Measurements from ENCODE around the gene LEPROT.
A peak's percentile ranks its signal among the peaks of the same experiment; 100 is the strongest.

LEPROT gene

DNA sequence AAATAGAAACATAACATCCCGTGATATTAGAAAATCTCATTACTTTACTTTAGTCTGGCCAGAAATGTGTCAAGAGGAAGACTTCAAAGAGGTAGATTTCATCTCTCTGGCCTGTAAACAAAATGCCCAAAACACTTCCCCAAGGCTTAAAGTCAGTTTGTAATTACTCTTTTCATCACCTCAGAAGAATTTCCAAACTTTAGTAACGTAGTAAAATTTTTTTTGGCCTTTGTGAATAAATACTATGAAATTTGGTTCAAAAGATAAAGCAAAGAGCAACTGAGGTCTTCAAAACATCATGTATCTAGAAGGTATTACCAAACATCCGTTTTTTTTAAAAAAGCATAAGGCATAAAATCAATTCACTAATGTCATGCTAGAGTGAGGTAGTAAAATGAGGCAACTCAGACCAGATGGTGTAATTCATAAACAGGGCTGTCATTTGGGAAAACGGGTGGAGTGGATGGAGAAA lies 51.4 kb downstream of the LEPROT start:
- TF ChIP-seq, protein P1, sequence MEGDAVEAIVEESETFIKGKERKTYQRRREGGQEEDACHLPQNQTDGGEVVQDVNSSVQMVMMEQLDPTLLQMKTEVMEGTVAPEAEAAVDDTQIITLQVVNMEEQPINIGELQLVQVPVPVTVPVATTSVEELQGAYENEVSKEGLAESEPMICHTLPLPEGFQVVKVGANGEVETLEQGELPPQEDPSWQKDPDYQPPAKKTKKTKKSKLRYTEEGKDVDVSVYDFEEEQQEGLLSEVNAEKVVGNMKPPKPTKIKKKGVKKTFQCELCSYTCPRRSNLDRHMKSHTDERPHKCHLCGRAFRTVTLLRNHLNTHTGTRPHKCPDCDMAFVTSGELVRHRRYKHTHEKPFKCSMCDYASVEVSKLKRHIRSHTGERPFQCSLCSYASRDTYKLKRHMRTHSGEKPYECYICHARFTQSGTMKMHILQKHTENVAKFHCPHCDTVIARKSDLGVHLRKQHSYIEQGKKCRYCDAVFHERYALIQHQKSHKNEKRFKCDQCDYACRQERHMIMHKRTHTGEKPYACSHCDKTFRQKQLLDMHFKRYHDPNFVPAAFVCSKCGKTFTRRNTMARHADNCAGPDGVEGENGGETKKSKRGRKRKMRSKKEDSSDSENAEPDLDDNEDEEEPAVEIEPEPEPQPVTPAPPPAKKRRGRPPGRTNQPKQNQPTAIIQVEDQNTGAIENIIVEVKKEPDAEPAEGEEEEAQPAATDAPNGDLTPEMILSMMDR (IDR thresholded peaks at IDR 0.05; ENCODE audit: insufficient read depth, low read depth, low read length, missing control alignments): no peak
- no peak for DNase-seq (ENCODE audit: low read depth)
- H3K4me3 ChIP-seq (ENCODE audit: low read length): no peak overlapping the region

DNA sequence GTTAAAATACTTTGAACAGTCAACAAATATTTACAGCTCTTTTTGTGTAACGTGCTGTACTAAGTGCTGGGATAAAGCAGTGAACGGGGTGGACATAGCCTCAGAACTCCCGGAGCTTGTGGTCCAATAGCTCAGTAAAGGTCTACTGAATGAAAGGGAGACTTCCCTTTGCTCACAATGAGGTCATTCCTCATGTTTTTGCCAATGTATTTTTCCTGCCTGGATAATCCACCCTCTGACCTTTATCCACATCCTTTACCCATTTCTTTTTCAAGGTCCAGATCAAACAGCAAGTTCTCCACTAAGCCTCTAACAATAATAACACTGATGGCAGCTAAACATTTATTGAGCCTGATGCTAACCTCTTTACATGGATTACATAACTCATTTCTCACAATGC lies 55.9 kb downstream of the LEPROT start:
- TF ChIP-seq, protein P1 (IDR thresholded peaks at IDR 0.05; ENCODE audit: insufficient read depth, low read depth, low read length, missing control alignments): no peak
- DNase-seq (ENCODE audit: low read depth): no peak
- no peak overlapping the region for H3K4me3 ChIP-seq (ENCODE audit: low read length)

DNA sequence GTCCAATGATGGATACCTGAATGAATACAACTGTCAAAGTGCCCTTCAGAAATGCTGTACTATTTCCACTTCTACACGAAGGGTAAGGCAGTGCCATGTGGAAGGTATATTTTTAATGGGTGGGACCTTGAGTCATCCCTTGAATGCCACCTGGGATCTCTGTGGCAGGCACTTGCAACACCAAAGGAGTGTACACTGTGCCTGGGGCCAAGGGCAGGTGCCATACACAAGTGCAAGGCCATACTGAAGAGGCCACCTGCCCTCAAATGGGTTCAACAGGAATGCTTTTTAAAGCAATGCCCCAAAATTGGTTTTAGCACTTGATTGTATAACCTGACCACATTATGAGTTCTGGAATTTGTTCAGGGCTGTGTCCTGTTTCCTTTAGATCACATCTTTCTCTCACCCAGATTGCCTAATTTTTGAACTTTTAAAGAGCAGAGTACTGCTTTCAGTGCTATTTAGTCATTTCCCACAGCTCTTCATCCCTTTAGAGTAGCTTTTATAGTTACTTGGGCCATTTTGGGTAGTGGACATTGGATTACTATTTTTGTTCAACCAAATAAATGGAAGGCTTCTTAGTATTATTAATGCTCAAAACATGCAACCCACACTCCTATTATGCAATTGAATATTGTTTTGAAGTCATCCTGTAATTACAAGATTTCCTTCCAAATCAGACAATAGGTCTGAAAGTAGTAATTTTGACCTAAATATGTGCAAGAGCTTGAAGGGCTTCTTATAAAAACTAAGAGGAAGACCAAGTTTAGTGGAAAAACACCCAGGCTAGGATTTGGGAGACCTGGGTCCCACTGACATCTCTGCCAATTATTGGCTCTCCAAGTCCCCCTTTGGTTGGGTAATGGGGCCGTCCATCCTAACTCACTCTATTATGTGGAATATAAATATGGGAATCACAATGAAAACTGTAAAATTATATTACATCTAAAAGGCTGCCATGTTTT lies 57.2 kb downstream of the LEPROT start:
- DNase-seq (ENCODE audit: low read depth): peak; percentile 22
- H3K4me3 ChIP-seq (ENCODE audit: low read length): no peak overlapping the region
- TF ChIP-seq, protein P1 (IDR thresholded peaks at IDR 0.05; ENCODE audit: insufficient read depth, low read depth, low read length, missing control alignments): no peak

DNA sequence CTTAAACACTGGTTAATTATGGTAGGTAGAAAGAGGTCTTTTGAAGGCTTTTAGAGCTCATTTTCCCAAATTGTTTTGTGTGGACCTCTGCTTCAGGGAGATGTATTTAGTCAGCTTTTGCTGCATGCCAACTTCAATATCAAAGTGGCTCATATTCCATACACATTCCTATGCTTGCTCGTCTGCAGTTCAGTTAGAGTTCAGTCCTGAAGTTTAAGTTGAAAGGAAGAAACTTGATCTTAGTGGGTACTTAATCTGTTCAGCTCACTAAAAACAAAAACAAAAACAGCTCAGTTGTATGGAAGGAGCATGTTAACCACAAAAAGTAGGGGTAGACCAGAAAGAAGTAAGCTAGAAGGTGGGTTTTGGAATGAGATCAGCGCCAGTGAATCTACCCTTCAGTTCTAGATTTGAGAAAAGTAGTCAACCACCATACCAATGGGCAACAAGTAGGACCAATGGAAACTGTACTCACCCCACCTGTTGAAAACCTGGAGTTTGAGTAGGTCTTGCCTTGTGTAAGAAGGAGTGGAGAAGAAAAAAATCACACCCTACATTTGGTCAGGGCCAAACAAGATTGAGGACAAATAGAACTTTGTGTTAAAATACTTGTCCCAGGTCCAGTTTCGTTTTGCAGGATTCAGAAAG lies 58.0 kb downstream of the LEPROT start:
- DNase-seq (ENCODE audit: low read depth): no peak
- TF ChIP-seq, protein P1 (IDR thresholded peaks at IDR 0.05; ENCODE audit: insufficient read depth, low read depth, low read length, missing control alignments): no peak
- H3K4me3 ChIP-seq (ENCODE audit: low read length): no peak overlapping the region

DNA sequence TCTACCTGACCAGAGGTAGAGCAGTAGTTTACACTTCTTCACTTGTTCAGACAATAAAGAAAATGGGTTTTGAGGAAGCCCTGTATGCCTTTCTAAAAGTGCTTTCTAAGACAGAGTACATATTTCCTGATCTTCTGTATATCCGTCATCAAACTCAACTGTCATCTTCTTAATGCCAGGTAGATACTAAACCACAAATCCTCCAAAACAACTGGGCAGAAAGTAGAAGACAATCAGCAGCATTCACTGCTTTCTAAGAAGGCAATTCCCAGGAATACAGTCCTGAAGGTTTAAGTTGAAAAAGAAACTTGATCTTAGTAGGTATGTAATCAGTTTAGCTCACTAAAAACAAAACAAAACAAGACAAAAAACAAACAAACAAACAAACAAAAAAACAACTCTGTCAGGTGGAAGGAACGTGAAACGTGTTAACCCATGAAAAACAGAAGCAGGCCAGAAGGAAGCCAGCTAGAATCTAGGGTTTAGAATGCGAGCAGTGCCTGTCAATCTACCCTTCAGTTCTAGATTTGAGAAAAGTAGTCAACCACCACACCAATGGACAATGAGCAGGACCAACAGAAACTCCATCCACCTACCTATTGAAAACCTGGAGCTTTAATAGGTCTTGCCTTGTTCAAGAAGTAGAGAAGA lies 59.2 kb downstream of the LEPROT start:
- no peak for DNase-seq (ENCODE audit: low read depth)
- H3K4me3 ChIP-seq (ENCODE audit: low read length): no peak overlapping the region
- TF ChIP-seq, protein P1 (IDR thresholded peaks at IDR 0.05; ENCODE audit: insufficient read depth, low read depth, low read length, missing control alignments): no peak

DNA sequence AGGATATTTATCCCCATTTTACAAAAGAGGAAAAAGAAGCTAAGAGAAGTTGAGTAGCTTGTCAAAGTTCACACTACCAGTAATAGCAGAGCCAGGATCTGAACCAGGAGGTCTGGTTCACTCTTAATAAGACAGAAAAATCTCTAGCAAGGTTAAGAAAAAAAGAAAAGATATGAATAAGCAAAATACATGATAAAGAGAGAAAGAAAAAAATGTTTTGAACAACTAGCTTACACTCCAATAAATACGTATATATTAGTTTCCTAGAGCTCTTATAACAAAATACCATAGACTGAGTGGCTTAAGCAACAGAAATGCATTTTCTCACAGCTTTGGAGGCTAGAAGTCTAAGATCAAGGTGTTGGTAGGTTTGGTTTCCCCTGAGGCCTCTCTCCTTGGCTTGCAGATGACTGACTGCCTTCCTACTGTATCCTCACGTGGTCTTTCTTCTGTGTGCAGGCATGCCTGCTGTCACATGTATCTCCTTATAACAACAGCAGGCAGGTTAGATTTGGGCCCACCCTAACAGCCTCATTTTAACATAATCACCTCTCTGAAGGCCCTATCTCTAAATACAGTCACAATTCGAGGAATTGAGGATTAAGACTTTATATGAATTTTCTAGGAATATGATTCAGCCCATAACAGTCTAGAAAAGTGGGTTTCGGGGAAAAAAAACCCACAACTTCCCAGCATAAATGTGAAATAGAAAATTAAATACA lies 60.4 kb downstream of the LEPROT start:
- no peak overlapping the region for H3K4me3 ChIP-seq (ENCODE audit: low read length)
- TF ChIP-seq, protein P1 (IDR thresholded peaks at IDR 0.05; ENCODE audit: insufficient read depth, low read depth, low read length, missing control alignments): no peak
- peak; percentile 25 for DNase-seq (ENCODE audit: low read depth)

Data from epithelial cell of esophagus (primary cell).